Measurements from ENCODE around the gene HCFC2.

Gene HCFC2

GRCh38 chr12:104115587-104115975 lies 51.2 kb downstream of the HCFC2 start:
- no peak for DNase-seq (ENCODE audit: low read depth, low spot score)
- no peaks in the 10 kb centered on the region for H3K9me3 ChIP-seq (ENCODE audit: low read depth, low read length)

GRCh38 chr12:104121001-104121400 lies 56.7 kb downstream of the HCFC2 start:
- H3K36me3 ChIP-seq (ENCODE audit: insufficient read depth, low read length) = peaks cover 75% of the 10 kb centered on the region
- no peak for DNase-seq (ENCODE audit: low read depth, low spot score)
- H3K9ac ChIP-seq (ENCODE audit: insufficient read length) = no peak overlapping the region
- H3K27ac ChIP-seq = no peak overlapping the region
- no peak overlapping the region for H3K4me3 ChIP-seq
- H3K9me3 ChIP-seq (ENCODE audit: low read depth, low read length) = no peaks in the 10 kb centered on the region
- TF ChIP-seq FOXP2 (optimal IDR thresholded peaks at IDR 0.05; ENCODE audit: control extremely low read depth, extremely low read length, insufficient read depth) (no peak), EZH2 (IDR thresholded peaks at IDR 0.05) (no peak), POLR2AphosphoS5 (IDR thresholded peaks at IDR 0.05; ENCODE audit: borderline replicate concordance, low read depth, low read length) (no peak)

More at GRCh38 chr12:104115587-104115975, 51.2 kb downstream of the HCFC2 start:
- Histone ChIP-seq H3K9ac (ENCODE audit: insufficient read length) (no peak overlapping the region), H3K27ac (no peak overlapping the region), H3K4me3 (no peak overlapping the region), H3K36me3 (ENCODE audit: insufficient read depth, low read length) (peaks cover 44% of the 10 kb centered on the region)
- TF ChIP-seq POLR2AphosphoS5 (IDR thresholded peaks at IDR 0.05; ENCODE audit: borderline replicate concordance, low read depth, low read length) = no peak
- no peak for TF ChIP-seq EZH2 (IDR thresholded peaks at IDR 0.05)
- TF ChIP-seq FOXP2 (optimal IDR thresholded peaks at IDR 0.05; ENCODE audit: control extremely low read depth, extremely low read length, insufficient read depth) = no peak

GRCh38 chr12:104122298-104122697 lies 58.0 kb downstream of the HCFC2 start:
- Histone ChIP-seq H3K9me3 (ENCODE audit: low read depth, low read length) (no peaks in the 10 kb centered on the region), H3K27ac (no peak overlapping the region), H3K36me3 (ENCODE audit: insufficient read depth, low read length) (peaks cover 74% of the 10 kb centered on the region), H3K4me3 (no peak overlapping the region), H3K9ac (ENCODE audit: insufficient read length) (no peak overlapping the region)
- TF ChIP-seq POLR2AphosphoS5 (IDR thresholded peaks at IDR 0.05; ENCODE audit: borderline replicate concordance, low read depth, low read length) (no peak), FOXP2 (optimal IDR thresholded peaks at IDR 0.05; ENCODE audit: control extremely low read depth, extremely low read length, insufficient read depth) (no peak), EZH2 (IDR thresholded peaks at IDR 0.05) (no peak)
- DNase-seq (ENCODE audit: low read depth, low spot score) = no peak

GRCh38 chr12:104126548-104126947 lies 62.2 kb downstream of the HCFC2 start:
- no peak overlapping the region; the same call in 1 of the 2 replicates for H3K27ac ChIP-seq
- TF ChIP-seq EZH2 (IDR thresholded peaks at IDR 0.05) = no peak
- TF ChIP-seq FOXP2 (optimal IDR thresholded peaks at IDR 0.05; ENCODE audit: control extremely low read depth, extremely low read length, insufficient read depth) = no peak
- TF ChIP-seq POLR2AphosphoS5 (IDR thresholded peaks at IDR 0.05; ENCODE audit: borderline replicate concordance, low read depth, low read length) = no peak
- H3K9ac ChIP-seq (ENCODE audit: insufficient read length) = no peak overlapping the region
- H3K9me3 ChIP-seq (ENCODE audit: low read depth, low read length) = no peaks in the 10 kb centered on the region
- H3K36me3 ChIP-seq (ENCODE audit: insufficient read depth, low read length) = peaks cover 74% of the 10 kb centered on the region
- H3K4me3 ChIP-seq = no peak overlapping the region
- no peak for DNase-seq (ENCODE audit: low read depth, low spot score)

GRCh38 chr12:104130760-104131159 lies 66.4 kb downstream of the HCFC2 start:
- no peak overlapping the region for H3K4me3 ChIP-seq
- no peak for DNase-seq (ENCODE audit: low read depth, low spot score)
- TF ChIP-seq FOXP2 (optimal IDR thresholded peaks at IDR 0.05; ENCODE audit: control extremely low read depth, extremely low read length, insufficient read depth) (no peak), EZH2 (IDR thresholded peaks at IDR 0.05) (no peak), POLR2AphosphoS5 (IDR thresholded peaks at IDR 0.05; ENCODE audit: borderline replicate concordance, low read depth, low read length) (no peak)
- H3K9me3 ChIP-seq (ENCODE audit: low read depth, low read length) = no peaks in the 10 kb centered on the region
- no peak overlapping the region for H3K9ac ChIP-seq (ENCODE audit: insufficient read length)
- H3K36me3 ChIP-seq (ENCODE audit: insufficient read depth, low read length) = peaks cover 77% of the 10 kb centered on the region
- no peak overlapping the region for H3K27ac ChIP-seq

- Histone ChIP-seq H3K36me3 (ENCODE audit: insufficient read depth, low read length) (peaks cover 69% of the 10 kb centered on the region), H3K9me3 (ENCODE audit: low read depth, low read length) (no peaks in the 10 kb centered on the region), H3K4me3 (no peak overlapping the region), H3K27ac (no peak overlapping the region), H3K9ac (ENCODE audit: insufficient read length) (no peak overlapping the region)
- TF ChIP-seq POLR2AphosphoS5 (IDR thresholded peaks at IDR 0.05; ENCODE audit: borderline replicate concordance, low read depth, low read length) = no peak
- TF ChIP-seq EZH2 (IDR thresholded peaks at IDR 0.05) = no peak
- no peak for DNase-seq (ENCODE audit: low read depth, low spot score)
Measured at GRCh38 chr12:104131609-104132008, 67.3 kb downstream of the HCFC2 start.

- no peaks in the 10 kb centered on the region for H3K9me3 ChIP-seq (ENCODE audit: low read depth, low read length)
- no peak overlapping the region for H3K9ac ChIP-seq (ENCODE audit: insufficient read length)
- DNase-seq (ENCODE audit: low read depth, low spot score) = no peak
- H3K27ac ChIP-seq = no peak overlapping the region
- no peak for TF ChIP-seq POLR2AphosphoS5 (IDR thresholded peaks at IDR 0.05; ENCODE audit: borderline replicate concordance, low read depth, low read length)
- no peak for TF ChIP-seq FOXP2 (optimal IDR thresholded peaks at IDR 0.05; ENCODE audit: control extremely low read depth, extremely low read length, insufficient read depth)
- TF ChIP-seq EZH2 (IDR thresholded peaks at IDR 0.05) = no peak
- no peak overlapping the region for H3K4me3 ChIP-seq
- H3K36me3 ChIP-seq (ENCODE audit: insufficient read depth, low read length) = peaks cover 69% of the 10 kb centered on the region
Measured at GRCh38 chr12:104132351-104132956, 68.1 kb downstream of the HCFC2 start.

GRCh38 chr12:104133321-104133720 lies 69.0 kb downstream of the HCFC2 start:
- H3K9me3 ChIP-seq (ENCODE audit: low read depth, low read length) = no peaks in the 10 kb centered on the region
- H3K9ac ChIP-seq (ENCODE audit: insufficient read length) = no peak overlapping the region
- H3K4me3 ChIP-seq = no peak overlapping the region
- DNase-seq (ENCODE audit: low read depth, low spot score) = no peak
- H3K36me3 ChIP-seq (ENCODE audit: insufficient read depth, low read length) = peaks cover 61% of the 10 kb centered on the region
- H3K27ac ChIP-seq = no peak overlapping the region
- no peak for TF ChIP-seq POLR2AphosphoS5 (IDR thresholded peaks at IDR 0.05; ENCODE audit: borderline replicate concordance, low read depth, low read length)

GRCh38 chr12:104133866-104134265 lies 69.5 kb downstream of the HCFC2 start:
- no peak for TF ChIP-seq EZH2 (IDR thresholded peaks at IDR 0.05)
- Histone ChIP-seq H3K9ac (ENCODE audit: insufficient read length) (no peak overlapping the region), H3K9me3 (ENCODE audit: low read depth, low read length) (no peaks in the 10 kb centered on the region), H3K4me3 (no peak overlapping the region), H3K36me3 (ENCODE audit: insufficient read depth, low read length) (peaks cover 59% of the 10 kb centered on the region), H3K27ac (no peak overlapping the region)
- no peak for DNase-seq (ENCODE audit: low read depth, low spot score)
